Vagina (tissue), 2 donors: ENCODE measurements around the gene ZNF180.

ENCODE experiments used
- POLR2A ChIP-seq, 2 donors: fragments of 450-650 bp; IDR thresholded peaks; one replicate each; pipeline ENCODE4 v1.6.1; 2017; ENCODE audit warnings: antibody characterized with exemption in 2 of 2, mild to moderate bottlenecking in 2 of 2, moderate library complexity in 2 of 2
- POLR2AphosphoS5 ChIP-seq, 2 donors: sonication (generic); formaldehyde crosslinking; IDR thresholded peaks; one replicate each; pipeline ENCODE4 v1.9.0; 2017; ENCODE audit warnings: antibody characterized with exemption in 2 of 2, mild to moderate bottlenecking in 2 of 2, low read depth in 1 of 2; ENCODE audit not compliant: insufficient read depth in 1 of 2
- TF ChIP-seq, protein P1 (sequence below), 3 experiments: fragments of 450-650 bp in 2 of 3; fragments of 200-600 bp in 1 of 3; sonication (generic) in 1 of 3; IDR thresholded peaks; one replicate each; pipeline ENCODE4 v1.5.1; 2017 to 2019; ENCODE audit warnings: antibody characterized with exemption in 3 of 3, mild to moderate bottlenecking in 2 of 3, moderate library complexity in 2 of 3

GRCh38 chr19:44544031-44544430 is 43.7 kb upstream of the ZNF180 start:
- TF ChIP-seq, protein P1, sequence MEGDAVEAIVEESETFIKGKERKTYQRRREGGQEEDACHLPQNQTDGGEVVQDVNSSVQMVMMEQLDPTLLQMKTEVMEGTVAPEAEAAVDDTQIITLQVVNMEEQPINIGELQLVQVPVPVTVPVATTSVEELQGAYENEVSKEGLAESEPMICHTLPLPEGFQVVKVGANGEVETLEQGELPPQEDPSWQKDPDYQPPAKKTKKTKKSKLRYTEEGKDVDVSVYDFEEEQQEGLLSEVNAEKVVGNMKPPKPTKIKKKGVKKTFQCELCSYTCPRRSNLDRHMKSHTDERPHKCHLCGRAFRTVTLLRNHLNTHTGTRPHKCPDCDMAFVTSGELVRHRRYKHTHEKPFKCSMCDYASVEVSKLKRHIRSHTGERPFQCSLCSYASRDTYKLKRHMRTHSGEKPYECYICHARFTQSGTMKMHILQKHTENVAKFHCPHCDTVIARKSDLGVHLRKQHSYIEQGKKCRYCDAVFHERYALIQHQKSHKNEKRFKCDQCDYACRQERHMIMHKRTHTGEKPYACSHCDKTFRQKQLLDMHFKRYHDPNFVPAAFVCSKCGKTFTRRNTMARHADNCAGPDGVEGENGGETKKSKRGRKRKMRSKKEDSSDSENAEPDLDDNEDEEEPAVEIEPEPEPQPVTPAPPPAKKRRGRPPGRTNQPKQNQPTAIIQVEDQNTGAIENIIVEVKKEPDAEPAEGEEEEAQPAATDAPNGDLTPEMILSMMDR (IDR thresholded peaks at IDR 0.05), result no peak
- TF ChIP-seq POLR2AphosphoS5 (IDR thresholded peaks at IDR 0.05; ENCODE audit: insufficient read depth in 1 of 2, low read depth in 1 of 2), result no peak
- no peak for TF ChIP-seq POLR2A (IDR thresholded peaks at IDR 0.05)
